HG02852 (cell line): Measurements from ENCODE around the gene FCHSD1.

Experiments used
- ATAC-seq: cut with Tn5 transposase; IDR thresholded peaks from one replicate; pipeline ENCODE4 v1.9.1; 2021; ENCODE audit warnings: mild to moderate bottlenecking, moderate library complexity; ENCODE audit not compliant: unreplicated experiment

FCHSD1 gene

GRCh38 chr5:141650851-141651727 is at the start of gene FCHSD1:
FCHSD1 (minus strand) TSS chr5:141651418; CDS start chr5:141651368, 50 bp downstream.
- ATAC-seq: peak; percentile 96

- no peak for ATAC-seq
Observed at GRCh38 chr5:141697586-141697985, 46.4 kb upstream of the FCHSD1 start.

DNA sequence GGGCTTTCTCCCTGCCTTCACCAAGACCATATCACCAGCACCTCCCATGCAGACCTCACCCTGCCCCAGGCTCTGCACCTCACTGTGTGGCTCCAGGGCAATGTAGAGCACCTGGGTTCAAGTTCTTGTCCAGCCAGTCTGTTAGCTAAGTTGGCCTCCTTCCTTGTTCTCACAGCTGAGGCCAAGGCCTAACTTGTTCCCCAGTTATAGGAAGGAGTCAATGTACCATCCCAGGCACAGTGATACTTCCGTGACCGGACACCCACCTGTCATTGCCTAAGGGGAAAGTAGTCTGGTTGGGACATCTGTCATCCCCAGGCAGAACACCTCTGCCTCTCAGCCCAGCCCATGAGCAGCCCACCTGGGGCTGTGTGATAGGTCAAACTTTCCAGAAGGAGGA is 45.2 kb upstream of the FCHSD1 start:
- no peak for ATAC-seq

DNA sequence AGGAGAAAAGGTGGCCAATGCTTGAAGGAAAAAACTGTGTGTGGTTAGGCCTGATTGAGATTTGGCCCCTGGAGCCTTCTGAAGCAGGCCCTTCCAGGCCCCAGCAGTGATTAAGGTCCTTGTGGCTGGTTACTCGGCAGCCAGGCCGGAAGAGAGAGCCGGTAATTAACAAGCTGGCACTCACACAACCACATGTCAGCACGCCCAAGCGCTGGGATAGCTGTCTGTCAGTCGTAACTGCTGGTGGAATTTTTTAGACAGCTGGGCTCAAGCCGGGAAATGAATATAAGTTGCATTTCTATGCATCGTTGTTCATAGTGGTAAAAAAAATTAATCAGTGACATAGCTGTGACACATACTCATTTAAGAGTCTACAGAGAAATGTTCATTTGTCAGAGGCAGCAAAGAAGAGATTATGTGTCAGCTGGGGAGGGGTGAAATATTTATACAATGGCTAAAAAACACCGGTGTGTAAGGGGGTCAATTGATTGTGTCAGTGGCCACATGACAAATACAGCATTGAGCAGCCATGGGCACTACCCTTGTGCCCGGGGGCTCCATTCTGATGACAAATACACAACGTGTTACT is 44.5 kb upstream of the FCHSD1 start:
- ATAC-seq: no peak

- ATAC-seq: no peak
Observed at GRCh38 chr5:141694479-141694878, 43.3 kb upstream of the FCHSD1 start.

DNA sequence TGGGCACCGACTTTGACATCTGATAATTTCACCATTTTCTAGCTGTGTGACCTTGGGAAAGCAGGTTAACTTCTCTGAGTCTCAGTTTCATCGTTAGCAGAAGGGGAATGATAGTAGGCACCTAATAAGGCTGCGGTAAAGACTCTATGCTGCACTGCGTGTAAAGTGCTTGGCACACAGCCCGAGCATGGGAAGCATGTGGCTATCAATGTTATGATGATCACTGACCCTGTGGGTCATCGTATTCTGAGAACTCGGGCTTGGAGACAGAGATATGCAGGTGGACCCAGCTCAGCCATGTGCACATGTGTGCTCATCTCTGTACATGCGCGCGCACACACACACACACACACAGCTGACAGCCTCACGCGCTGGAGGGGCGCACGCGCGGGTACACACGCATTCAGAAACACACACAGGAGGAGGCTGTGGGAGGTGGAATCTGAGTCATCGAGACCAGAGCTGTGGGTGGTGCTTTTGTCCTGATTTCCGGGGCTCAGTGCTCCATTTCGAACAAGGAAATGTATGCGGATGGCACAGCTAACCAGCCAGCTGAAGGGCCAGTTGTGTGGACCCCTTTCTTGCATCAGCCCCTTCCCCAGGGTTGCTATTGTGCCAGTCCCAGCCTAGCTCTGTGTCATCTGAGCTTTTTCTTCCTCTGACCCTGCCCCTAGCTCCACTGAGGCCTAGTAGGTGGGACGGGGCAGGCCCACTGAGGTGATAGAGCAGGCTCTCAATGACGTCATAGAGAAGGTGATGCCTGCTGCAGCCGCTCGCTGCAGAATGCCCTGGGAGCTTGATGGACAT is 41.9 kb upstream of the FCHSD1 start:
- ATAC-seq: no peak

DNA sequence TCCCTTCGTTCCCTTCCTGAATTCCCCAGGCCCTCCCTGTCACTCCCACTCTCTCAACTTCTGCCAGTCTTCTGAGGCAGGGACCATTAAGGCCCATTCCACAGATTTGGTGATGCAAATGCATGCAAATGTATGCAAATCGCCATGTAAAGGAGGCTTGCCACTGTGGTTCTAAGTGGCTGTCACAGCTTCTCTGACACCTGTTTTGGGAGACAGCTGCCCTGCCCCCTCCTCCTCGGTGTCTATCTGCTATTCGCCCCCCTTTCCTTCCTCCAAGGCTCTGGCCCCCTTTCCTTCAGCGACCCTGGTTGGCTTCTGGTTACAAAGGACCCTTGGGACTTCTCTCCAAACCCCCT is 41.3 kb upstream of the FCHSD1 start:
- ATAC-seq: no peak

- ATAC-seq: peak; percentile 87
Observed at GRCh38 chr5:141691867-141692532, 40.8 kb upstream of the FCHSD1 start.

GRCh38 chr5:141691286-141691866 is 40.2 kb upstream of the FCHSD1 start:
- ATAC-seq: no peak

- ATAC-seq: no peak
Observed at GRCh38 chr5:141686648-141687416, 35.6 kb upstream of the FCHSD1 start.

GRCh38 chr5:141685591-141685990 is 34.4 kb upstream of the FCHSD1 start:
- no peak for ATAC-seq

- no peak for ATAC-seq
Observed at GRCh38 chr5:141683596-141684141, 32.5 kb upstream of the FCHSD1 start.

DNA sequence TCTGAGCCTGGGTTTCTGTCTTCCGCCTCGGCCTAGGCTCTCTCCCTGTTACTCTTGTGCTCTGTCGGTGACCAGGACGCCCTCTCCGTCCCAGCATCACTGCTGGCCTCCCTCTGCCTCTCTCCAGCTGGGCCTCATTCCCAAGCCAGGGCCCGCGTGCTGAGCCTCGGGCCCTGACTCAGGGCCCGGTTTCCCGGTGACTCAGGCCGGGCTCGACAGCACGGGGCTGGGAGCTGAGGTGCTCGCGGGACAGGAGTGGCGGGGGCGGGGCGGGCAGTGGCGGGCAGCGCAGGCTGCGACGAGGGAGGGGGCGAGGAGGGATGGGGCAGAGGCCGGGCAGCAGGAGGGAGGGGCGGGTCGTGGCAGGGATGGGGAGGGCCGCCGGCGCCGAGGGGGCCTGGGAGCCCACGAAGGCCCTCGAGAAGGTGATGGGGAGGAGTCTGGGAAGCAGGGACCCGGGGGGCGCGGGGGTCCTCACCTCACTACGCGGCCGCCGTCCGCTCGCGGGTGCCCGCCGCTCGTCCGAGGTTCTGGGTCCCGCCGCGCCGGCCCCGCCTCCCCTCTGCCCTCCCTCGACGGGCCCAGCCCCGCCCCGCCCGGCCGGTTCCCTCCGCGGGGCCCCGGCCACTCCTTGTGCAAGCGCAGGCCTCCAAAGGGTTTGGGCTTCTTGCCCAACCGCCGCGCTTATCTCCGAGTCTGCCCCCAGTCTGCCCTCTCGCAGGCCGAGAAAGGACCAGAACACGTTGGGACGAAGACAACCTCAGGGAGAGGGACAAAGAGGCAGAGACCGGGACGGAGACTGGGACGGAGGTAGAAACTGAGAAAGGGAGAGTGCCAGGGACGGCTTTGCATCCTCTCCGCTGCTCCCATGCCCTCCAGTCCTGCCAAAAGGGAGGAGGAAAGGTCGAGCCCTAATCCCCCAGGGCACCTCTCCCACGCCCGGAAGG is 30.8 kb upstream of the FCHSD1 start, which contains the start of gene ARAP3:
Gene ARAP3, minus strand, starts transcription at position 536 of the 947 bp plus-strand sequence. CDS start 1,744 bp downstream, outside the sequence.
- no peak for ATAC-seq

DNA sequence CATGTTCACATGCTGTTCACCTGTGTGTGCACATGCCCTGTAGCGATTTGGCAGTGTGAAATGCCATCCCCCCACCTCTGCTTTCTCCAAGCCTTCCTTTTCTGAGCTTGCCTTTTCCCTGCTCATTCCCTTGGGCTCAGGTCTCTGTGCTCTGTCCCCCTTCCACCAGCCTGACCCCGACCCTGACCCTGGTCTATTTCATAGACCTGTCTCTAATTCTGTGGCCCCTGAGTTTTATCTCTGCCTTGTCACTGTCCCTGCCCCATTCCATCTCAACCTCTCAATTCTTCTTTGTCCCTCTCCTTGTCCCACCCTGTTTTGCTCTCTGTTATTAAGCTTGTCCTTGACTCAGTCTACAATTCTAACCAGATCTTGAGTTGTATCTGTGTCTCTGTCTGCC is 30.1 kb upstream of the FCHSD1 start:
- ATAC-seq: no peak

DNA sequence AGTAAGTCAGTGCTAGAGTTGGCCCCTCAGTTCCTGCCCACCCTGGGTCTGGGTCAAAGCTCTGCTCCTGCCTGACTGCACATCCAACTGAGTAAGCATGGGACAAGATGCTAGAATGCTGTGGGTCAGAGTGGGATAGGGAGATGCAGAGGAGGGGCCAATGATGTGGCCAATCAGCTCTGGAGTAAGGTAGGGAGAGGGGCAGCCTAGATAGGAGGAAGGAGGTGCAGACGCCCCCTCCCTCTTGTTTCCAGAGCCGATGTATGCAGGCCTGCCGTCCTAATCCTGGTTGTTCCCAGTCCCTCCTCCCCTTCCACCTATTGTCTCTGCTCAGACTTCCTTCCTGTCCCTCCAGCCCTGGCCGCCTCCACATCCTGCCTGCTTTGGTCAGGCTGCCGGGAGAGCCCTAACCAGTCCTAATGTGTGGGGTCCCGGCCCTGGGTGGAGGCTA is 29.6 kb upstream of the FCHSD1 start:
- no peak for ATAC-seq

DNA sequence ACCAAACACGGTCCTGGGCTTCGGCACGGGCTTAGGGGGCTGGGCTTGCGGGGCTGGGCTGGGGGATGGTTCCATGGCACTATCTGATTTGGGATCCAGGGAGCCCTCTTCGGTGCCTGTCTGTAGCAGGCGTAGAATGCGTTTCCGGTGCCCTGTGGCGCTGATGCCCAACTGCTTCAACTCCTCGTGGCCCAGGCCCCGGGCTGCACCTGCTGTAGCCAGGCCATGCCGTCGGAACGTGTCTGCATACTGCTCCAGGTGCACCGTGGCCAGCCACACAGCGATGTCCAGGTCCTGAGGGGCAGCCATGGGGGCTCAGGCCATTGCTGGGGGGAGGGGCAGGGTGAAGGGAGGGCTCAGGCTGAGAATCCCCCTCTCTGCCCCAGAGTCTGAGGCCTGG is 29.0 kb upstream of the FCHSD1 start:
- no peak for ATAC-seq

- no peak for ATAC-seq
Observed at GRCh38 chr5:141677415-141677814, 26.2 kb upstream of the FCHSD1 start.

DNA sequence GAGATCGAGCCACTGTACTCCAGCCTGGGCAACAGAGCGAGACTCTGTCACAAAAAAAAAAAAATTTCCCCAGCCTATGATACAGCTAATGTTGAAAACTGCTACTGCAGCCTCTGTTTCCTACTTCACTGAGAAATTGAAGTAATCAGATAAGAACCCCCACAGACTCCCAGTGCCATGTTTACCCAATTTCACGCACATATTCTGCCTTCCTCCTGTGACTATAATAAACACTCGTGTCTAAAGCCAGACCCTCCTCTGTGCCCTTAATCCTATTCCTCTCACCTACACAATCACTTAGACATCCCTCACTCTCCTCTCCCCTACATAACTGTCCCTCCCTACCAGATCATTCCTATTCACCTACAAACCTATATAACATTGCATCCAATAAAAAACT is 24.5 kb upstream of the FCHSD1 start:
- no peak for ATAC-seq
